ENCODE results near the gene HOXD13.

HOXD13 gene

GRCh38 chr2:176118601-176119339 is 26.2 kb downstream of the HOXD13 start:
- DNase-seq (ENCODE audit: low read depth in 1 of 2, low spot score in 1 of 2): no peak

- no peak for DNase-seq (ENCODE audit: low read depth in 1 of 2, low spot score in 1 of 2)
Measured at GRCh38 chr2:176120364-176121189, 28.1 kb downstream of the HOXD13 start.

- no peak for DNase-seq (ENCODE audit: low read depth in 1 of 2, low spot score in 1 of 2)
Measured at GRCh38 chr2:176121190-176122051, 28.9 kb downstream of the HOXD13 start.

- no peak for DNase-seq (ENCODE audit: low read depth in 1 of 2, low spot score in 1 of 2)
Measured at GRCh38 chr2:176122052-176122682, 29.6 kb downstream of the HOXD13 start.

GRCh38 chr2:176122683-176123410 is 30.3 kb downstream of the HOXD13 start, which contains the start of gene HOXD9:
TSS of gene HOXD9 (plus strand) at chr2:176122719. CDS start at chr2:176122769, 50 bp downstream.
- DNase-seq (ENCODE audit: low read depth in 1 of 2, low spot score in 1 of 2): no peak

GRCh38 chr2:176123411-176124109 is 31.0 kb downstream of the HOXD13 start:
- no peak for DNase-seq (ENCODE audit: low read depth in 1 of 2, low spot score in 1 of 2)

- DNase-seq (ENCODE audit: low read depth in 1 of 2, low spot score in 1 of 2): no peak
Measured at GRCh38 chr2:176124110-176124946, 31.8 kb downstream of the HOXD13 start.

- DNase-seq (ENCODE audit: low read depth in 1 of 2, low spot score in 1 of 2): no peak
Measured at GRCh38 chr2:176124947-176125771, 32.6 kb downstream of the HOXD13 start.

GRCh38 chr2:176125772-176126054 is 33.2 kb downstream of the HOXD13 start:
- no peak for DNase-seq (ENCODE audit: low read depth in 1 of 2, low spot score in 1 of 2)

GRCh38 chr2:176126929-176127773 is 34.6 kb downstream of the HOXD13 start:
- DNase-seq (ENCODE audit: low read depth in 1 of 2, low spot score in 1 of 2): peak; percentile 52 to 60

GRCh38 chr2:176127774-176128072 is 35.2 kb downstream of the HOXD13 start:
- no peak for DNase-seq (ENCODE audit: low read depth in 1 of 2, low spot score in 1 of 2)

- no peak for DNase-seq (ENCODE audit: low read depth in 1 of 2, low spot score in 1 of 2)
Measured at GRCh38 chr2:176128172-176128981, 35.9 kb downstream of the HOXD13 start.

- no peak for DNase-seq (ENCODE audit: low read depth in 1 of 2, low spot score in 1 of 2)
Measured at GRCh38 chr2:176128982-176129796, 36.7 kb downstream of the HOXD13 start, which contains the start of gene HOXD8. TSS of gene HOXD8 (plus strand) at chr2:176129705. CDS start at chr2:176130367, 662 bp downstream.

- DNase-seq (ENCODE audit: low read depth in 1 of 2, low spot score in 1 of 2): no peak
Measured at GRCh38 chr2:176129813-176130146, 37.3 kb downstream of the HOXD13 start.

GRCh38 chr2:176130147-176130956 is 37.8 kb downstream of the HOXD13 start:
- DNase-seq (ENCODE audit: low read depth in 1 of 2, low spot score in 1 of 2): no peak
